ENCODE data around the gene TAF1A. TPM values are rescaled to one million over a fixed set of nuclear protein-coding genes. Genes with fewer than 3 reads are reported as not detected.

TAF1A gene
- 10 to 100 TPM; 10.5 to 11.8 TPM for total RNA-seq

DNA sequence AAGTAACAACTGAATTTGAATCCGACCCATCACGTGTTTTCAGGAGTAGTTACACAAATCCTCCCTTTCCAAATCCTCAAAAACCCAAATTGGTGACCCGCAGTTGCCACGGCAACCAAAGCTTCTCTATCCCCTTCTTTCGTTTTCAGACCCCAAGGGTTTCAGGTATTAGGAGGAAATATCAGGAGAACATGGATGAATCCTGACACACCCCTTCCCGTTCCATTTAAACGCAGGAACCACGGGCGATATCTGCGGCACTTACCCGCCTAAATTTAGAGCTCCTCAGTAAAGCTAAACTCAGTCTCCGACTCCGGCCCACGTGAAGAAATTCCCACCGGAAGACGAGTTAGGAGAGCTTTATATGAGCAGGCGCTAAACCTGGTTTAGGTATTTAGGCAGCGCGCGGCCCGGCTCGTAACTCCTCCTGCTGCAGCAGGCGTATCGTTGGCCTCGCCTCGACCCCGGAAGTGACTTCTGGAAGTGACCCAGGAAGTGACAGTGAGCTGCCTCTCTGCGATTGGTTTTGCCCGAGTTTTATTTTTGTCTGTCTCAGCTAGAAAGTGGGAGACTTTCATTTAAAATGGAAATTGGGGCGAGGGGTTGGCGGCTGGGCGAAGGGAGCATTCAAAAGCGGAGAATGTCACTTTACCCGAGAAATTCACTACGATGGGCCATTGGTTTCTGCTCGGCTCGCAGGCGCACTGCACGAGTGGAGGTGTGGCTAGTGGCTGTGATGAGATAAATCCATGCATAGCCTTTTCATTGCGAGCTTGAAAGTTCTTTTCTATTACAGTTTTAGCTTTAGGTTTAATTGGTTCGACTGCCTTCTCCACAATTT, at the start of gene TAF1A:
TSS of gene TAF1A (minus strand) at position 472 of the 841 bp plus-strand sequence.
- Mint-ChIP-seq H3K27me3 (no peaks in the 10 kb centered on the region), H3K4me1 (peaks cover 44% of the 10 kb centered on the region), H3K4me3 (peak within 1 kb of the TSS; percentile 96), H3K27ac (peak within 1 kb of the TSS; percentile 96), H3K36me3 (peaks cover 21% of the 10 kb centered on the region), H3K9me3 (ENCODE audit: low read depth) (no peaks in the 10 kb centered on the region)
- DNase-seq (peak; percentile 94), ATAC-seq (peak; percentile 100)
- CTCF ChIA-PET: interaction anchor here (0.7 to 2.0 kb wide), 9 partner anchors 10 to 125 kb away, joined by 3 to 8 read pairs (median 4); no protein-coding TSS in a partner anchor

- H3K9me3 Mint-ChIP-seq (ENCODE audit: low read depth): no peaks in the 10 kb centered on the region
- peaks cover 25% of the 10 kb centered on the region for H3K36me3 Mint-ChIP-seq
- no peak overlapping the region for H3K4me3 Mint-ChIP-seq
- H3K4me1 Mint-ChIP-seq: peaks cover 11% of the 10 kb centered on the region
- H3K27ac Mint-ChIP-seq: peak overlapping the region; percentile 21
- ATAC-seq (peak; percentile 86), DNase-seq (peak; percentile 75)
- CTCF ChIA-PET: interaction anchor here (0.7 to 7.0 kb wide), 29 partner anchors 10 to 986 kb away, joined by 3 to 74 read pairs (median 5); partner anchors contain the start of gene TAF1A
- no peaks in the 10 kb centered on the region for H3K27me3 Mint-ChIP-seq
These were observed 44.7 kb upstream of the TAF1A start for GRCh38 chr1:222634180-222635013.

GRCh38 chr1:222632749-222633148, 43.0 kb upstream of the TAF1A start:
- H3K9me3 Mint-ChIP-seq (ENCODE audit: low read depth): no peaks in the 10 kb centered on the region
- no peak overlapping the region for H3K4me3 Mint-ChIP-seq
- CTCF ChIA-PET: interaction anchor here (1.0 to 7.0 kb wide), 3 partner anchors 11 to 168 kb away, joined by 5 to 74 read pairs (median 7); no protein-coding TSS in a partner anchor
- no peak for ATAC-seq
- H3K27ac Mint-ChIP-seq: no peak overlapping the region
- H3K27me3 Mint-ChIP-seq: no peaks in the 10 kb centered on the region
- no peak for DNase-seq
- H3K4me1 Mint-ChIP-seq: peaks cover 11% of the 10 kb centered on the region
- H3K36me3 Mint-ChIP-seq: peaks cover 26% of the 10 kb centered on the region

- ATAC-seq: no peak
- Mint-ChIP-seq H3K36me3 (peaks cover 27% of the 10 kb centered on the region), H3K27ac (no peak overlapping the region), H3K9me3 (ENCODE audit: low read depth) (no peaks in the 10 kb centered on the region), H3K27me3 (no peaks in the 10 kb centered on the region), H3K4me1 (peaks cover 11% of the 10 kb centered on the region), H3K4me3 (no peak overlapping the region)
- no peak for DNase-seq
- CTCF ChIA-PET: interaction anchor here (1.0 to 7.0 kb wide), 2 partner anchors 12 to 167 kb away, joined by 5 to 74 read pairs; no protein-coding TSS in a partner anchor
These were observed 42.0 kb upstream of the TAF1A start for GRCh38 chr1:222631611-222632208.

GRCh38 chr1:222629921-222630535, 40.3 kb upstream of the TAF1A start:
- Mint-ChIP-seq H3K9me3 (ENCODE audit: low read depth) (no peaks in the 10 kb centered on the region), H3K4me1 (peaks cover 11% of the 10 kb centered on the region), H3K36me3 (peaks cover 23% of the 10 kb centered on the region), H3K4me3 (no peak overlapping the region), H3K27ac (no peak overlapping the region), H3K27me3 (no peaks in the 10 kb centered on the region)
- CTCF ChIA-PET: interaction anchor here (2.0 kb wide), 1 partner anchor 165 kb away, joined by 8 read pairs; no protein-coding TSS in a partner anchor
- ATAC-seq: no peak
- DNase-seq: no peak

DNA sequence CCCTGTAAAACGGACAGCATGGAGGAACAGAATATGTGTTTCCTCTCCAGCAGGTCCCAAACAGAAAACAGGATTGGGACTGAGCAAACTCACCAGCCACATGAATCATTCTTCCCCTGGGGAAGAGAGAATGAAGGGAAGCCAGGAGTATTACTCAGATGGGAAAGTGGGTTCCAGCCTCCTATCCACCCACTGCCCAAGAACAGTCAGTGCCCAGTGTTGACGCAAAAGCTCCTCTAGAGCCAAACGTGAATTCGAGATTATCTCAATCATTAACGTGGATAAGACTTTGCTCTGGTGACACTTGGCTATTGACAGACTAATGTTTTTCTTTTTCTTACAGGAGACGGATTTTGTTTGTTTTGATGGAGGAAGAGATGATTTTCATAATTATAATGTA, 37.5 kb upstream of the TAF1A start:
- CTCF ChIA-PET: interaction anchor here (0.9 to 1.5 kb wide), 2 partner anchors 9 to 161 kb away, joined by 3 read pairs; partner anchors contain the start of gene MIA3
- Mint-ChIP-seq H3K27ac (no peak overlapping the region), H3K9me3 (ENCODE audit: low read depth) (no peaks in the 10 kb centered on the region), H3K4me3 (no peak overlapping the region), H3K36me3 (peaks cover 21% of the 10 kb centered on the region), H3K27me3 (no peaks in the 10 kb centered on the region), H3K4me1 (peaks cover 3% of the 10 kb centered on the region)
- ATAC-seq (no peak), DNase-seq (no peak)

- Mint-ChIP-seq H3K27ac (no peak overlapping the region), H3K4me3 (no peak overlapping the region), H3K36me3 (peaks cover 24% of the 10 kb centered on the region), H3K27me3 (no peaks in the 10 kb centered on the region), H3K9me3 (ENCODE audit: low read depth) (no peaks in the 10 kb centered on the region), H3K4me1 (peaks cover 21% of the 10 kb centered on the region)
- ATAC-seq (no peak), DNase-seq (no peak)
- CTCF ChIA-PET: interaction anchor here (1.6 kb wide), 1 partner anchor 10 kb away, joined by 7 read pairs; no protein-coding TSS in a partner anchor
These were observed 34.5 kb upstream of the TAF1A start for GRCh38 chr1:222624214-222624613.

GRCh38 chr1:222623458-222623857, 33.7 kb upstream of the TAF1A start:
- CTCF ChIA-PET: no interaction called here

DNA sequence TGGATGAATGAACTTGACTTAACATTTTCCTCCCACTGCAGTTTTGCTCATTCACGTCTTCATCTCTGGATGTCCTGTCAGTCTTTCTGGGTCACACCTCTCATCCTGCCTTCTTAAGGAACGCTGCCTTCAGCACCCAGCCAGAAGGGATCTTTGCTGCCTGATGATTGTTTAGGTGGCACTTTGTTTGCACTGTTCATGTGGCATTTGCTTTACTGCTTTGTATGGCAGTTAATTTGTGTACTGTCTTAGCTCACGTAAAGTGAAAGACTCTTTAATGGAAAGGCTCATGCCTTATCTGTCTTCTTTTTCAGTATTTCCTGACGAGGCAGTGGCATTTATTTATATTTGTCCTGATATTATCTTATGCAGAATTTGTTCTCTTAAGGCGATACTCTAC, 33.0 kb upstream of the TAF1A start:
- Mint-ChIP-seq H3K36me3 (peaks cover 18% of the 10 kb centered on the region), H3K4me1 (peaks cover 27% of the 10 kb centered on the region), H3K27me3 (no peaks in the 10 kb centered on the region), H3K27ac (no peak overlapping the region), H3K9me3 (ENCODE audit: low read depth) (no peaks in the 10 kb centered on the region), H3K4me3 (no peak overlapping the region)
- DNase-seq (no peak), ATAC-seq (no peak)
- CTCF ChIA-PET: interaction anchor here (1.3 kb wide), 1 partner anchor 12 kb away, joined by 6 read pairs; no protein-coding TSS in a partner anchor

More at GRCh38 chr1:222623458-222623857, 33.7 kb upstream of the TAF1A start:
- Mint-ChIP-seq H3K36me3 (peaks cover 23% of the 10 kb centered on the region), H3K4me3 (no peak overlapping the region), H3K27ac (no peak overlapping the region), H3K27me3 (no peaks in the 10 kb centered on the region), H3K4me1 (peaks cover 27% of the 10 kb centered on the region), H3K9me3 (ENCODE audit: low read depth) (no peaks in the 10 kb centered on the region)
- ATAC-seq (no peak), DNase-seq (no peak)

DNA sequence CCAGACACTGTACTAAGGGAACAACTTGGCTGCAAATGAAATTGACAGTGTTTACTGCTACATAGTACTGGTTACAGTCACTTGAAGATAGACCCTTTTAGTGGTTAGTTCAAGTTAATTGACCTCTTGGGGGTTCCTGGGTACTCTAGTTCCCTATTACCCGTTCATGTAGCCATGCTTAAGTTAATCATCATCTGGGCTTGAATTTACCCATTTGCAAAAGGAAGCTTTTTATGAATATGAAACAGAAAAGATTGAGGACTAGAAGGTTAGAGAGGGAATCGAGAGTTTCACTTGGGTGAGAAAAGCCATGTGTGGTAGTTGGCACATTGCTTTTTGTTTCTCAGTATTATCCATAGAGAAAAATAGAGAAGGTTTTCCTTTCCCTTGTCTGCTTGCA, 30.8 kb upstream of the TAF1A start:
- H3K27me3 Mint-ChIP-seq: peaks cover 6% of the 10 kb centered on the region
- no peak overlapping the region for H3K27ac Mint-ChIP-seq
- H3K4me1 Mint-ChIP-seq: peaks cover 35% of the 10 kb centered on the region
- peaks cover 13% of the 10 kb centered on the region for H3K36me3 Mint-ChIP-seq
- H3K9me3 Mint-ChIP-seq (ENCODE audit: low read depth): no peaks in the 10 kb centered on the region
- ATAC-seq: no peak
- CTCF ChIA-PET: interaction anchor here (1.4 to 1.8 kb wide), 2 partner anchors 13 to 154 kb away, joined by 3 to 7 read pairs; no protein-coding TSS in a partner anchor
- no peak for DNase-seq
- no peak overlapping the region for H3K4me3 Mint-ChIP-seq

DNA sequence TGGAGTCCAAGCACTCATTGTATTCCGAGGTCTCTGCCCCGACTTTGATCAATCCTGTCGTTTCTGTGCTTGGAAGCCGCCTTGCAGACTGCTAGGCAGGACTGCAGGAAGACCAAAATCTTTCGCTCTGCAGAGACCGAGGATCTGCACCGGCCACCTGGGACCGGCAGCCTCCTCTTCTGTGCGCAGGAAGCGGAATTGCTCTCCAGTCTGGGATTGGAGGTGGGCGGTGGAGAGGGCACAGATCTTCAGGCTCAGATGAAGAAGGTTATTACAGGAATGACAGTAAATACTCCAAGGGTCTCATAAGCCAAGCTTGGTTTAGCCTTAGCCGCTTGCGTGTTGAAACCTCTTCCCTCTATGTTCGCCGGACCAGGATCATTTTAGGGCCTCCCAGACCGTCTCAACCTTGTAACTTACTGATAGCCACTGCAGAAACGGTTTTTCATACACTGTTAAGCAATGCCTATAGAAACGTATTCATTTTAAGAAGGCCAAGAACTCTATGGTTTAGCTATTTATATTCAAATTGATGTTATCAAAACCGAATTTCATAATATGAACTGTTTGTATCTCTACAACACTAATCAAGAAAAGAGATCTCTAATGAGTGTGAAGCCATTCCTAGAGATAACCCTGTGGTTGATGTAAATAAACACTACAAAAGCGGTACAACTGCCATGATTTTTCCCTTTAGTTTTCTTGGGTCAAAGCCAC, 29.3 kb upstream of the TAF1A start:
- Mint-ChIP-seq H3K4me3 (peak overlapping the region; percentile 75), H3K27ac (peak overlapping the region; percentile 58), H3K9me3 (ENCODE audit: low read depth) (no peaks in the 10 kb centered on the region), H3K27me3 (peaks cover 15% of the 10 kb centered on the region), H3K36me3 (peaks cover 11% of the 10 kb centered on the region), H3K4me1 (peaks cover 35% of the 10 kb centered on the region)
- DNase-seq (no peak), ATAC-seq (no peak)
- CTCF ChIA-PET: interaction anchor here (1.0 to 1.8 kb wide), 4 partner anchors 15 to 30 kb away, joined by 3 to 7 read pairs (median 4); partner anchors contain the start of gene TAF1A
